Measurements from ENCODE around the gene KCNN4. TPM values are rescaled to one million over a fixed set of nuclear protein-coding genes. Genes with fewer than 3 reads are reported as not detected.
A peak's percentile ranks its signal among the peaks of the same experiment; 100 is the strongest.

KCNN4 gene
- total and polyA plus RNA-seq, 10 of the 15 experiments (the other 5 are each of a cell fraction or from before 2014, with no cell fraction given), result 1.4 to 112 (median 77.9) TPM

- TF ChIP-seq, protein P1, sequence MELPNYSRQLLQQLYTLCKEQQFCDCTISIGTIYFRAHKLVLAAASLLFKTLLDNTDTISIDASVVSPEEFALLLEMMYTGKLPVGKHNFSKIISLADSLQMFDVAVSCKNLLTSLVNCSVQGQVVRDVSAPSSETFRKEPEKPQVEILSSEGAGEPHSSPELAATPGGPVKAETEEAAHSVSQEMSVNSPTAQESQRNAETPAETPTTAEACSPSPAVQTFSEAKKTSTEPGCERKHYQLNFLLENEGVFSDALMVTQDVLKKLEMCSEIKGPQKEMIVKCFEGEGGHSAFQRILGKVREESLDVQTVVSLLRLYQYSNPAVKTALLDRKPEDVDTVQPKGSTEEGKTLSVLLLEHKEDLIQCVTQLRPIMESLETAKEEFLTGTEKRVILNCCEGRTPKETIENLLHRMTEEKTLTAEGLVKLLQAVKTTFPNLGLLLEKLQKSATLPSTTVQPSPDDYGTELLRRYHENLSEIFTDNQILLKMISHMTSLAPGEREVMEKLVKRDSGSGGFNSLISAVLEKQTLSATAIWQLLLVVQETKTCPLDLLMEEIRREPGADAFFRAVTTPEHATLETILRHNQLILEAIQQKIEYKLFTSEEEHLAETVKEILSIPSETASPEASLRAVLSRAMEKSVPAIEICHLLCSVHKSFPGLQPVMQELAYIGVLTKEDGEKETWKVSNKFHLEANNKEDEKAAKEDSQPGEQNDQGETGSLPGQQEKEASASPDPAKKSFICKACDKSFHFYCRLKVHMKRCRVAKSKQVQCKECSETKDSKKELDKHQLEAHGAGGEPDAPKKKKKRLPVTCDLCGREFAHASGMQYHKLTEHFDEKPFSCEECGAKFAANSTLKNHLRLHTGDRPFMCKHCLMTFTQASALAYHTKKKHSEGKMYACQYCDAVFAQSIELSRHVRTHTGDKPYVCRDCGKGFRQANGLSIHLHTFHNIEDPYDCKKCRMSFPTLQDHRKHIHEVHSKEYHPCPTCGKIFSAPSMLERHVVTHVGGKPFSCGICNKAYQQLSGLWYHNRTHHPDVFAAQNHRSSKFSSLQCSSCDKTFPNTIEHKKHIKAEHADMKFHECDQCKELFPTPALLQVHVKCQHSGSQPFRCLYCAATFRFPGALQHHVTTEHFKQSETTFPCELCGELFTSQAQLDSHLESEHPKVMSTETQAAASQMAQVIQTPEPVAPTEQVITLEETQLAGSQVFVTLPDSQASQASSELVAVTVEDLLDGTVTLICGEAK (IDR thresholded peaks at IDR 0.05; ENCODE audit: borderline replicate concordance), result no peak
- TF ChIP-seq RCOR1 (conservative IDR thresholded peaks at IDR 0.05; ENCODE audit: low read depth, low read length) (no peak; the same call in 1 of the 2 replicates), RAD21 (IDR thresholded peaks at IDR 0.05; ENCODE audit: insufficient read depth, low read depth, low read length) (peak; percentile 20; the same call in 1 of the 2 replicates), MXI1 (IDR thresholded peaks at IDR 0.05; ENCODE audit: low read depth, low read length) (no peak), SMARCA5 (IDR thresholded peaks at IDR 0.05) (no peak), CBX3 (IDR thresholded peaks at IDR 0.05; ENCODE audit: borderline replicate concordance, low read depth) (no peak), NR2C2 (IDR thresholded peaks at IDR 0.05; ENCODE audit: borderline replicate concordance, control insufficient read depth, insufficient read length, low read depth) (no peak), TCF7 (IDR thresholded peaks at IDR 0.05; ENCODE audit: borderline replicate concordance) (no peak), EP300 (IDR thresholded peaks at IDR 0.05; ENCODE audit: borderline replicate concordance in 1 of 2, control insufficient read depth in 1 of 2, low read depth in 2 of 2, low read length in 2 of 2) (peak in 1 of 2 experiments; percentile 75; a peak in 2 of 4 replicates), SREBF2 (IDR thresholded peaks at IDR 0.05; ENCODE audit: low read length) (no peak), TBL1XR1 (IDR thresholded peaks at IDR 0.05; ENCODE audit: low read depth, low read length) (no peak; the same call in 1 of the 2 replicates), ZNF384 (IDR thresholded peaks at IDR 0.05; ENCODE audit: borderline replicate concordance, low read depth, low read length) (peak; percentile 68; the same call in 1 of the 2 replicates), BCLAF1 (IDR thresholded peaks at IDR 0.05) (no peak), SP1 (IDR thresholded peaks at IDR 0.05; ENCODE audit: low read depth, low read length) (peak; percentile 71), CTCF (IDR thresholded peaks at IDR 0.05 in 2 of 3, conservative IDR thresholded peaks at IDR 0.05 in 1 of 3; ENCODE audit: control insufficient read depth in 2 of 3, extremely low read depth in 1 of 3, insufficient read depth in 1 of 3, low read depth in 3 of 3, low read length in 3 of 3) (no peak), NRF1 (conservative IDR thresholded peaks at IDR 0.05; ENCODE audit: low read depth, low read length) (no peak), RFX5 (IDR thresholded peaks at IDR 0.05; ENCODE audit: low read depth, low read length) (no peak), PAX8 (IDR thresholded peaks at IDR 0.05) (no peak), MTA2 (IDR thresholded peaks at IDR 0.05; ENCODE audit: low read depth) (peak; percentile 49; the same call in 1 of the 2 replicates), EZH2 (IDR thresholded peaks at IDR 0.05; ENCODE audit: borderline replicate concordance, control insufficient read depth, low read depth, low read length) (no peak), SUZ12 (IDR thresholded peaks at IDR 0.05; ENCODE audit: unreplicated experiment) (no peak)
Measured at GRCh38 chr19:43763473-43763939, 17.3 kb downstream of the KCNN4 start (continued).
